HCT116 (cell line): Measurements from ENCODE around the gene SLC38A3. TPM values are rescaled to one million over a fixed set of nuclear protein-coding genes. Genes with fewer than 3 reads are reported as not detected.

Experiments
- ATAC-seq: fragments of 200-7000 bp; cut with Tn5 transposase; 2 replicates; pipeline ENCODE4 v1.9.1; 2020; ENCODE audit warnings: mild to moderate bottlenecking, moderate library complexity
- BruUV-seq: library from RNA; stranded (reverse); fragments of 400-500 nt; replicated peaks from 2 replicates; lab custom pipeline; 2021; lab: Mats Ljungman, UMichigan
- CTCF ChIA-PET: fragments of 300-600 bp; sonication (Branson Sonifier 250); formaldehyde crosslinking; loops from one replicate; lab custom pipeline; 2021; ENCODE audit warnings: antibody characterized with exemption; lab: Charles Lee
- POLR2A ChIA-PET: fragments of 300-600, 350-600 bp; sonication (Branson Sonifier 250); formaldehyde crosslinking; loops from one replicate; lab custom pipeline; 2021; ENCODE audit warnings: antibody characterized with exemption; lab: Charles Lee
- RAD21 ChIA-PET, 2 experiments: fragments of 300-600 bp; sonication (Branson Sonifier 250); formaldehyde crosslinking; loops; one replicate each; lab custom pipeline; 2023; ENCODE audit warnings: low total read pairs in 2 of 2; ENCODE audit not compliant: uncharacterized antibody in 2 of 2, unreplicated experiment in 2 of 2, low non-redundant PET in 1 of 2; lab: Charles Lee
- DNase-seq: peaks from one replicate; pipeline ENCODE4 v3.0.0-alpha.2; 2010; ENCODE audit warnings: low read depth, low spot score
- H2AFZ ChIP-seq: fragments of 200-600 bp; shearing (Covaris generic), sonication (generic); 2 replicates; pipeline ENCODE4 v1.6.1; 2017; ENCODE audit warnings: low read depth, mixed run types, mixed read lengths, antibody characterized with exemption, low read length; ENCODE audit not compliant: poor library complexity, severe bottlenecking
- H3K27ac ChIP-seq: 2 replicates; pipeline ENCODE4 v1.5.1; 2012; ENCODE audit warnings: low read depth, low read length
- H3K27me3 ChIP-seq: fragments of 200-600 bp; sonication (generic); 2 replicates; pipeline ENCODE4 v1.6.1; 2016; ENCODE audit warnings: mixed run types, low read length, mixed read lengths; ENCODE audit not compliant: insufficient read depth
- H3K36me3 ChIP-seq, 2 experiments: fragments of 200-500 bp in 1 of 2; fragments of 200-600 bp in 1 of 2; sonication (Bioruptor generic) in 1 of 2; sonication (generic) in 1 of 2; 2 replicates each; pipeline versions ENCODE4 v1.5.1 to v1.6.1; 2014 to 2016; ENCODE audit warnings: low read length in 2 of 2, inconsistent platforms in 1 of 2, mixed read lengths in 1 of 2, mixed run types in 1 of 2; ENCODE audit not compliant: insufficient read depth in 2 of 2, control insufficient read depth in 1 of 2
- H3K4me1 ChIP-seq, 2 experiments: fragments of 200-600 bp in 1 of 2; sonication (generic) in 1 of 2; 2 replicates each; pipeline versions ENCODE4 v1.5.1 to v1.6.1; 2012 to 2017; ENCODE audit warnings: low read length in 2 of 2, inconsistent platforms in 1 of 2, mild to moderate bottlenecking in 1 of 2, mixed read lengths in 1 of 2, mixed run types in 1 of 2, moderate library complexity in 1 of 2; ENCODE audit not compliant: insufficient read depth in 2 of 2, control insufficient read depth in 1 of 2
- H3K4me2 ChIP-seq: fragments of 200-600 bp; sonication (generic); 2 replicates; pipeline ENCODE4 v1.6.1; 2017; ENCODE audit warnings: mixed run types, low read length, mixed read lengths
- H3K4me3 ChIP-seq, 2 experiments: fragments of 200-600 bp in 1 of 2; sonication (generic) in 1 of 2; replicated peaks in 1 of 2; 2 replicates each; pipeline ENCODE4 v1.5.1; 2011 to 2016; ENCODE audit warnings: low read length in 2 of 2, control low read depth in 1 of 2, low read depth in 1 of 2, mild to moderate bottlenecking in 1 of 2, mixed read lengths in 1 of 2, mixed run types in 1 of 2
- H3K79me2 ChIP-seq: fragments of 200-600 bp; sonication (generic); 2 replicates; pipeline ENCODE4 v1.6.1; 2017; ENCODE audit warnings: mild to moderate bottlenecking, mixed run types, low read length, moderate library complexity, mixed read lengths; ENCODE audit not compliant: insufficient read depth
- H3K9ac ChIP-seq: fragments of 200-600 bp; sonication (generic); 2 replicates; pipeline ENCODE4 v1.6.1; 2016; ENCODE audit warnings: low read length, mixed read lengths
- H3K9me2 ChIP-seq: fragments of 200-600 bp; sonication (generic), shearing (Covaris generic); 2 replicates; pipeline ENCODE4 v1.6.1; 2017; ENCODE audit warnings: mixed run types, mild to moderate bottlenecking, moderate library complexity; ENCODE audit not compliant: insufficient read depth
- H3K9me3 ChIP-seq, 2 experiments: fragments of 200-500 bp in 1 of 2; fragments of 200-600 bp in 1 of 2; sonication (Bioruptor generic) in 1 of 2; sonication (generic) in 1 of 2; 2 replicates each; pipeline ENCODE4 v1.6.1; 2014 to 2017; ENCODE audit warnings: low read length in 2 of 2, mixed read lengths in 2 of 2, inconsistent platforms in 1 of 2, low read depth in 1 of 2, mild to moderate bottlenecking in 1 of 2, mixed run types in 1 of 2, moderate library complexity in 1 of 2; ENCODE audit not compliant: control insufficient read depth in 1 of 2, insufficient read depth in 1 of 2
- H4K20me1 ChIP-seq: fragments of 200-600 bp; sonication (generic), shearing (Covaris generic); 2 replicates; pipeline ENCODE4 v1.6.1; 2017; ENCODE audit warnings: mixed run types, mild to moderate bottlenecking, moderate library complexity; ENCODE audit not compliant: insufficient read depth
- CBX3 ChIP-seq: IDR thresholded peaks from 2 replicates; pipeline ENCODE4 v1.6.1; 2012; ENCODE audit warnings: low read depth
- ELF1 ChIP-seq: IDR thresholded peaks from 2 replicates; pipeline ENCODE4 v1.6.1; 2012; ENCODE audit warnings: low read depth, borderline replicate concordance
- EZH2phosphoT487 ChIP-seq: fragments of 200-600 bp; IDR thresholded peaks from 2 replicates; pipeline ENCODE4 v1.6.1; 2018; ENCODE audit warnings: antibody characterized with exemption, borderline replicate concordance
- JUND ChIP-seq: IDR thresholded peaks from 2 replicates; pipeline ENCODE4 v1.6.1; 2012
- MAX ChIP-seq: IDR thresholded peaks from 2 replicates; pipeline ENCODE4 v1.6.1; 2012
- SP1 ChIP-seq: IDR thresholded peaks from 2 replicates; pipeline ENCODE4 v1.6.1; 2012; ENCODE audit warnings: low read depth
- SRF ChIP-seq: IDR thresholded peaks from 2 replicates; pipeline ENCODE4 v1.6.1; 2012; ENCODE audit warnings: low read depth
- TCF7L2 ChIP-seq: IDR thresholded peaks from 2 replicates; pipeline ENCODE4 v1.7.0; 2011; ENCODE audit warnings: borderline replicate concordance, inconsistent platforms; ENCODE audit not compliant: insufficient read depth, insufficient read length; ENCODE audit errors: extremely low read depth
- intact Hi-C: fragments of 100-400 bp; cut with micrococcal nuclease; formaldehyde crosslinking; loops from 2 replicates; pipeline ENCODE4 v1.10.0; 2022
- total RNA-seq: library from RNA; stranded (reverse); gene quantifications from one replicate; pipeline ENCODE4 v1.2.1, GENCODE V29; 2021; ENCODE audit not compliant: unreplicated experiment
- TF ChIP-seq, protein P1 (sequence below), 3 experiments: fragments of 200-600 bp in 1 of 3; sonication (generic) in 1 of 3; IDR thresholded peaks in 2 of 3; conservative IDR thresholded peaks in 1 of 3; 2 replicates each; pipeline ENCODE4 v1.5.1; 2012 to 2017; ENCODE audit warnings: low read depth in 2 of 3, low read length in 2 of 3, antibody characterized with exemption in 1 of 3, borderline replicate concordance in 1 of 3, control low read depth in 1 of 3, mild to moderate bottlenecking in 1 of 3, mixed read lengths in 1 of 3, mixed run types in 1 of 3, moderate library complexity in 1 of 3; ENCODE audit not compliant: insufficient read depth in 1 of 3
- TF ChIP-seq, protein P2 (sequence below): IDR thresholded peaks from 2 replicates; pipeline ENCODE4 v1.6.1; 2011; ENCODE audit warnings: mild to moderate bottlenecking, low read length, moderate library complexity; ENCODE audit not compliant: insufficient replicate concordance; ENCODE audit errors: extremely low read depth

The SLC38A3 gene
- total RNA-seq, 1 experiment from 2014 or later = 3.1 TPM

GRCh38 chr3:50190936-50191660, 14.0 kb upstream of the SLC38A3 start, which contains the start of gene GNAT1:
Gene GNAT1 (plus strand): TSS chr3:50191610. CDS start chr3:50191726, 116 bp downstream.
- no peaks in the 10 kb centered on the region for H4K20me1 ChIP-seq
- DNase-seq = no peak
- H3K27ac ChIP-seq = no peak within 1 kb of the TSS
- no peaks in the 10 kb centered on the region; a peak in 1 of 4 replicates for H3K36me3 ChIP-seq
- CTCF ChIA-PET = interaction anchor here (1.6 to 5.8 kb wide), 4 partner anchors 34 to 71 kb away, joined by 4 to 164 read pairs (median 10); no protein-coding TSS in a partner anchor
- peaks cover 8 to 26% of the 10 kb centered on the region in 2 experiments; a peak in 3 of 4 replicates for H3K4me1 ChIP-seq
- no peak within 1 kb of the TSS for H3K4me3 ChIP-seq
- H3K27me3 ChIP-seq = no peaks in the 10 kb centered on the region
- no peak within 1 kb of the TSS for H2AFZ ChIP-seq
- intact Hi-C loops = no loop called here
- no peak within 1 kb of the TSS for H3K4me2 ChIP-seq
- no peak within 1 kb of the TSS for H3K9ac ChIP-seq
- no peaks in the 10 kb centered on the region for H3K79me2 ChIP-seq
- no TSS peak for BruUV-seq
- POLR2A ChIA-PET = no interaction called here
- no peak for ATAC-seq
- no peaks in the 10 kb centered on the region for H3K9me3 ChIP-seq
- TF ChIP-seq, protein P1, sequence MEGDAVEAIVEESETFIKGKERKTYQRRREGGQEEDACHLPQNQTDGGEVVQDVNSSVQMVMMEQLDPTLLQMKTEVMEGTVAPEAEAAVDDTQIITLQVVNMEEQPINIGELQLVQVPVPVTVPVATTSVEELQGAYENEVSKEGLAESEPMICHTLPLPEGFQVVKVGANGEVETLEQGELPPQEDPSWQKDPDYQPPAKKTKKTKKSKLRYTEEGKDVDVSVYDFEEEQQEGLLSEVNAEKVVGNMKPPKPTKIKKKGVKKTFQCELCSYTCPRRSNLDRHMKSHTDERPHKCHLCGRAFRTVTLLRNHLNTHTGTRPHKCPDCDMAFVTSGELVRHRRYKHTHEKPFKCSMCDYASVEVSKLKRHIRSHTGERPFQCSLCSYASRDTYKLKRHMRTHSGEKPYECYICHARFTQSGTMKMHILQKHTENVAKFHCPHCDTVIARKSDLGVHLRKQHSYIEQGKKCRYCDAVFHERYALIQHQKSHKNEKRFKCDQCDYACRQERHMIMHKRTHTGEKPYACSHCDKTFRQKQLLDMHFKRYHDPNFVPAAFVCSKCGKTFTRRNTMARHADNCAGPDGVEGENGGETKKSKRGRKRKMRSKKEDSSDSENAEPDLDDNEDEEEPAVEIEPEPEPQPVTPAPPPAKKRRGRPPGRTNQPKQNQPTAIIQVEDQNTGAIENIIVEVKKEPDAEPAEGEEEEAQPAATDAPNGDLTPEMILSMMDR (IDR thresholded peaks at IDR 0.05 in 2 of 3, conservative IDR thresholded peaks at IDR 0.05 in 1 of 3; ENCODE audit: borderline replicate concordance in 1 of 3, insufficient read depth in 1 of 3, low read depth in 2 of 3, low read length in 2 of 3) = no peak
- no peak for TF ChIP-seq SP1
- no peak for TF ChIP-seq TCF7L2
- no peak for TF ChIP-seq EZH2phosphoT487
- TF ChIP-seq MAX = no peak
- no peak for TF ChIP-seq SRF
- TF ChIP-seq, protein P2, sequence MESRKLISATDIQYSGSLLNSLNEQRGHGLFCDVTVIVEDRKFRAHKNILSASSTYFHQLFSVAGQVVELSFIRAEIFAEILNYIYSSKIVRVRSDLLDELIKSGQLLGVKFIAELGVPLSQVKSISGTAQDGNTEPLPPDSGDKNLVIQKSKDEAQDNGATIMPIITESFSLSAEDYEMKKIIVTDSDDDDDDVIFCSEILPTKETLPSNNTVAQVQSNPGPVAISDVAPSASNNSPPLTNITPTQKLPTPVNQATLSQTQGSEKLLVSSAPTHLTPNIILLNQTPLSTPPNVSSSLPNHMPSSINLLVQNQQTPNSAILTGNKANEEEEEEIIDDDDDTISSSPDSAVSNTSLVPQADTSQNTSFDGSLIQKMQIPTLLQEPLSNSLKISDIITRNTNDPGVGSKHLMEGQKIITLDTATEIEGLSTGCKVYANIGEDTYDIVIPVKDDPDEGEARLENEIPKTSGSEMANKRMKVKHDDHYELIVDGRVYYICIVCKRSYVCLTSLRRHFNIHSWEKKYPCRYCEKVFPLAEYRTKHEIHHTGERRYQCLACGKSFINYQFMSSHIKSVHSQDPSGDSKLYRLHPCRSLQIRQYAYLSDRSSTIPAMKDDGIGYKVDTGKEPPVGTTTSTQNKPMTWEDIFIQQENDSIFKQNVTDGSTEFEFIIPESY = no peak
- TF ChIP-seq JUND = no peak
- no peak for TF ChIP-seq CBX3
- no peak for TF ChIP-seq ELF1
- TF ChIP-seq, all 23 proteins: peak for 0
- RAD21 ChIA-PET = interaction anchor here in 1 of 2 experiments (0.6 kb wide), 1 partner anchor 67 kb away, joined by 3 read pairs; no protein-coding TSS in a partner anchor
- H3K9me2 ChIP-seq = no peaks in the 10 kb centered on the region
